CD4-positive, alpha-beta T cell (primary cell): ENCODE data around the gene MCOLN1. TPM values are rescaled to one million over a fixed set of nuclear protein-coding genes. Genes with fewer than 3 reads are reported as not detected.
A peak's percentile ranks its signal among the peaks of the same experiment; 100 is the strongest.

Experiments used
- ATAC-seq: fragments of 200-7000 bp; cut with Tn5 transposase; one replicate; pipeline ENCODE4 v1.10.0; 2022; ENCODE audit warnings: mild to moderate bottlenecking; ENCODE audit not compliant: poor library complexity
- CTCF ChIA-PET: fragments of 350-600 bp; sonication (Branson Sonifier 250); formaldehyde crosslinking; loops from one replicate; lab custom pipeline; 2021; ENCODE audit warnings: antibody characterized with exemption, inconsistent platforms; lab: Charles Lee
- POLR2A ChIA-PET: fragments of 350-600 bp; sonication (Branson Sonifier 250); formaldehyde crosslinking; loops from one replicate; lab custom pipeline; 2021; ENCODE audit warnings: antibody characterized with exemption, inconsistent platforms; lab: Charles Lee
- DNase-seq, 14 experiments: peaks; one replicate each; pipeline ENCODE4 v3.0.0-alpha.2; 2013 to 2020; ENCODE audit warnings: mixed read lengths in 2 of 14
- H3K27ac ChIP-seq, 2 donors: one replicate each; pipeline versions ENCODE4 v1.5.1 to v1.7.0; 2013; ENCODE audit warnings: low read length in 2 of 2, low read depth in 1 of 2, mild to moderate bottlenecking in 1 of 2
- H3K27me3 ChIP-seq, 2 experiments: 1 replicate in 1 of 2; 2 replicates in 1 of 2; pipeline versions ENCODE4 v1.6.1 to v1.7.0; 2013; ENCODE audit warnings: low read length in 2 of 2, control low read depth in 1 of 2, mild to moderate bottlenecking in 1 of 2, moderate library complexity in 1 of 2; ENCODE audit not compliant: insufficient read depth in 2 of 2, control insufficient read depth in 1 of 2
- H3K36me3 ChIP-seq: one replicate; pipeline ENCODE4 v1.6.1; 2013; ENCODE audit warnings: low read length, control low read depth; ENCODE audit not compliant: insufficient read depth
- H3K4me1 ChIP-seq: one replicate; pipeline ENCODE4 v1.6.1; 2013; ENCODE audit warnings: low read length, control low read depth; ENCODE audit not compliant: insufficient read depth
- H3K4me3 ChIP-seq: one replicate; pipeline ENCODE4 v1.5.1; 2013; ENCODE audit warnings: mild to moderate bottlenecking, low read length, moderate library complexity
- H3K9me3 ChIP-seq, 2 experiments: 1 replicate in 1 of 2; 2 replicates in 1 of 2; pipeline versions ENCODE4 v1.6.1 to v1.7.0; 2013; ENCODE audit warnings: low read length in 2 of 2, mild to moderate bottlenecking in 2 of 2, control low read depth in 1 of 2, moderate library complexity in 1 of 2; ENCODE audit not compliant: control insufficient read depth in 1 of 2, insufficient read depth in 1 of 2
- H3K27ac Mint-ChIP-seq: one replicate; pipeline ENCODE4 v1.8.0; 2020; ENCODE audit warnings: mixed read lengths
- H3K27me3 Mint-ChIP-seq: one replicate; pipeline ENCODE4 v1.8.0; 2021; ENCODE audit warnings: mixed read lengths
- H3K36me3 Mint-ChIP-seq: one replicate; pipeline ENCODE4 v1.8.0; 2021; ENCODE audit warnings: low read depth, mixed read lengths
- H3K4me1 Mint-ChIP-seq: one replicate; pipeline ENCODE4 v1.8.0; 2021; ENCODE audit warnings: low read depth, mixed read lengths
- H3K4me3 Mint-ChIP-seq: one replicate; pipeline ENCODE4 v1.8.0; 2020; ENCODE audit warnings: mild to moderate bottlenecking, mixed read lengths
- H3K9me3 Mint-ChIP-seq: one replicate; pipeline ENCODE4 v1.8.0; 2020; ENCODE audit warnings: mixed read lengths
- intact Hi-C, 2 experiments: fragments of 100-400 bp; cut with DNase I in 1 of 2; cut with micrococcal nuclease in 1 of 2; formaldehyde crosslinking; loops; one replicate each; pipeline versions ENCODE4 v1.15.1 to v1.9.0; 2023 to 2025; cut with DNase I, micrococcal nuclease
- total RNA-seq, 174 experiments: library from RNA in 2 of 174; stranded (reverse) in 2 of 174; gene quantifications; one replicate each; pipeline ENCODE4 v1.2.3 and lab custom pipeline; 2021 to 2026
- TF ChIP-seq, protein P1 (sequence below): fragments of 200-600 bp; IDR thresholded peaks from one replicate; pipeline ENCODE4 v1.8.0; 2022; ENCODE audit warnings: antibody characterized with exemption, mild to moderate bottlenecking

Gene MCOLN1
- total RNA-seq, 2 experiments from 2014 or later: 7.9 to 8.8 TPM

DNA sequence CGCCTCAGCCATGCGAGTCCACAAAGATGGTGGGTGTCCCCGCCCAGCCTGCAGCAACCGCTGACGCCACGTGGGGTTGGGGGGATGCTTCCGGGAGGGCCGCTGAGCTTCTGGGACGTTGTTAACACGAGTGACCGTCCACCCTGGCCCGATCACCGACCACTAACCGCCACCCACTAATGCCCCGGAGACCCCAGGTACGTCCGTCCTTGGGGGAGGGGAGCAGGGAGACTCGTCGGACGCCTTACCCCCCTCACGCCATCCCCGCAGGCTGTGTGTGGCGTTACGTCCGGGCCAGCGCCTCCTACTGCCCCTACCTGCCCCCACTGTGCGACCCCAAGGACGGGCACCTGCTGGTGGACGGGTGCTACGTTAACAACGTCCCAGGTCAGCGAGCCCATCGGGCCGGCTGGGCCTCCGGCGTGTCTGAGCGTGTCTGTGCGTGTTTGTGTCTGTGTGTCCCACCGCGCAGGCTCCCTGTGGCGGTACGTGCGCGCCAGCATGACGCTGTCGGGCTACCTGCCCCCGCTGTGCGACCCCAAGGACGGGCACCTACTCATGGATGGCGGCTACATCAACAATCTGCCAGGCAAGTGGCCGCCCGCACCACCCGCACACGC lies 34.4 kb downstream of the MCOLN1 start:
- CTCF ChIA-PET: interaction anchor here (0.7 kb wide), 1 partner anchor 62 kb away, joined by 4 read pairs; no protein-coding TSS in a partner anchor
- no peaks in the 10 kb centered on the region for H3K27me3 Mint-ChIP-seq
- intact Hi-C loops: no loop called here
- H3K27ac ChIP-seq: no peak overlapping the region
- peaks cover 45% of the 10 kb centered on the region for H3K36me3 Mint-ChIP-seq
- no peak overlapping the region for H3K27ac Mint-ChIP-seq
- no peaks in the 10 kb centered on the region for H3K27me3 ChIP-seq
- H3K4me1 Mint-ChIP-seq: no peaks in the 10 kb centered on the region
- no peak overlapping the region for H3K4me3 ChIP-seq
- TF ChIP-seq, protein P1, sequence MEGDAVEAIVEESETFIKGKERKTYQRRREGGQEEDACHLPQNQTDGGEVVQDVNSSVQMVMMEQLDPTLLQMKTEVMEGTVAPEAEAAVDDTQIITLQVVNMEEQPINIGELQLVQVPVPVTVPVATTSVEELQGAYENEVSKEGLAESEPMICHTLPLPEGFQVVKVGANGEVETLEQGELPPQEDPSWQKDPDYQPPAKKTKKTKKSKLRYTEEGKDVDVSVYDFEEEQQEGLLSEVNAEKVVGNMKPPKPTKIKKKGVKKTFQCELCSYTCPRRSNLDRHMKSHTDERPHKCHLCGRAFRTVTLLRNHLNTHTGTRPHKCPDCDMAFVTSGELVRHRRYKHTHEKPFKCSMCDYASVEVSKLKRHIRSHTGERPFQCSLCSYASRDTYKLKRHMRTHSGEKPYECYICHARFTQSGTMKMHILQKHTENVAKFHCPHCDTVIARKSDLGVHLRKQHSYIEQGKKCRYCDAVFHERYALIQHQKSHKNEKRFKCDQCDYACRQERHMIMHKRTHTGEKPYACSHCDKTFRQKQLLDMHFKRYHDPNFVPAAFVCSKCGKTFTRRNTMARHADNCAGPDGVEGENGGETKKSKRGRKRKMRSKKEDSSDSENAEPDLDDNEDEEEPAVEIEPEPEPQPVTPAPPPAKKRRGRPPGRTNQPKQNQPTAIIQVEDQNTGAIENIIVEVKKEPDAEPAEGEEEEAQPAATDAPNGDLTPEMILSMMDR: no peak
- H3K9me3 Mint-ChIP-seq: no peaks in the 10 kb centered on the region
- H3K36me3 ChIP-seq: peaks cover 61% of the 10 kb centered on the region
- no peak overlapping the region for H3K4me3 Mint-ChIP-seq
- H3K4me1 ChIP-seq: no peaks in the 10 kb centered on the region
- DNase-seq (peak in 1 of 14 experiments; percentile 29), ATAC-seq (no peak)
- H3K9me3 ChIP-seq: no peaks in the 10 kb centered on the region
- POLR2A ChIA-PET: no interaction called here

DNA sequence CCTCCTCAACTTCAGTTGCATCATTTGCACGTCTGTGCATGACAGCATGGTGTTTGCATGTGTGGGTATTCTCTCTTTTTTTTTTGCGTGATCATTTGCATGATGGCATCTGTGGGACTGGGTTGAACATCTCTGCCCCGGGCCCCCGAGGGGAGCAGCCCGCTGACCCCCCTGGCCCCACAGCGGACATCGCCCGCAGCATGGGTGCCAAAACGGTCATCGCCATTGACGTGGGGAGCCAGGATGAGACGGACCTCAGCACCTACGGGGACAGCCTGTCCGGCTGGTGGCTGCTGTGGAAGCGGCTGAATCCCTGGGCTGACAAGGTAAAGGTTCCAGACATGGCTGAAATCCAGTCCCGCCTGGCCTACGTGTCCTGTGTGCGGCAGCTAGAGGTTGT lies 36.2 kb downstream of the MCOLN1 start:
- H3K4me1 Mint-ChIP-seq: no peaks in the 10 kb centered on the region
- H3K4me3 Mint-ChIP-seq: no peak overlapping the region
- no peaks in the 10 kb centered on the region for H3K9me3 Mint-ChIP-seq
- POLR2A ChIA-PET: interaction anchor here (1.4 kb wide), 1 partner anchor 10 kb away, joined by 3 read pairs; no protein-coding TSS in a partner anchor
- no peaks in the 10 kb centered on the region for H3K9me3 ChIP-seq
- no peak for DNase-seq
- peaks cover 41% of the 10 kb centered on the region for H3K36me3 Mint-ChIP-seq
- no peak overlapping the region for H3K4me3 ChIP-seq
- H3K27me3 ChIP-seq: no peaks in the 10 kb centered on the region
- no peak overlapping the region for H3K27ac Mint-ChIP-seq
- intact Hi-C loops: no loop called here
- no peak for ATAC-seq
- H3K36me3 ChIP-seq: peaks cover 57% of the 10 kb centered on the region
- CTCF ChIA-PET: no interaction called here
- TF ChIP-seq, protein P1: no peak
- no peak overlapping the region for H3K27ac ChIP-seq
- H3K4me1 ChIP-seq: no peaks in the 10 kb centered on the region
- no peaks in the 10 kb centered on the region for H3K27me3 Mint-ChIP-seq

DNA sequence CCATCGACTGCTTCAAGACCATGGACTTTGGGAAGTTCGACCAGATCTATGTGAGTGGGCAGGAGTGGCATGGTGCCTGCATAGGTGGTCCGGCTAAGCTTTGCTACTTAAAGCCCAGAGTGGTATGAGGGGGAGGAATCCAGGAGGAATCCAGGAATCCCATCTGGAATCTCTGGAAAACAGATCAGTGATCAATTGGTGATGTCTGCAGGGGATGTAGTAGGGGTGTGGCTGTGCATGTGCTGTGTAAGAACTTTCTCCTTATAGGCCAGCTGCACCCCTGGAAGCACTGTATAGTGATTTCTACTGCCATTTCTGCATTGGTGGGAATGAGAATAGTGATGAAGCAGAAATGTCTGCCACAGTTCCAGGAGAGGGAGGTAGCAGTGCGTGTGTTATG lies 36.7 kb downstream of the MCOLN1 start:
- POLR2A ChIA-PET: no interaction called here
- peaks cover 40% of the 10 kb centered on the region for H3K36me3 Mint-ChIP-seq
- no peak for ATAC-seq

More for the DNA sequence above, 36.7 kb downstream of the MCOLN1 start:
- no peaks in the 10 kb centered on the region for H3K9me3 ChIP-seq
- H3K27ac ChIP-seq: no peak overlapping the region
- peaks cover 57% of the 10 kb centered on the region for H3K36me3 ChIP-seq
- CTCF ChIA-PET: no interaction called here
- no peaks in the 10 kb centered on the region for H3K4me1 Mint-ChIP-seq
- H3K27ac Mint-ChIP-seq: no peak overlapping the region
- no peaks in the 10 kb centered on the region for H3K27me3 ChIP-seq
- no peaks in the 10 kb centered on the region for H3K4me1 ChIP-seq
- no peak overlapping the region for H3K4me3 Mint-ChIP-seq
- DNase-seq: no peak
- no peaks in the 10 kb centered on the region for H3K27me3 Mint-ChIP-seq
- TF ChIP-seq, protein P1: no peak
- H3K9me3 Mint-ChIP-seq: no peaks in the 10 kb centered on the region
- intact Hi-C loops: no loop called here
- no peak overlapping the region for H3K4me3 ChIP-seq
